ENCODE data around the gene IFI27L1. TPM values are rescaled to one million over a fixed set of nuclear protein-coding genes. Genes with fewer than 3 reads are reported as not detected.
A peak's percentile ranks its signal among the peaks of the same experiment; 100 is the strongest.

The IFI27L1 gene
- total RNA-seq, 5 donors from 2014 or later (not counting 1 experiment from before 2014, with no cell fraction given), result 7.1 to 10.4 (median 10.0) TPM

DNA sequence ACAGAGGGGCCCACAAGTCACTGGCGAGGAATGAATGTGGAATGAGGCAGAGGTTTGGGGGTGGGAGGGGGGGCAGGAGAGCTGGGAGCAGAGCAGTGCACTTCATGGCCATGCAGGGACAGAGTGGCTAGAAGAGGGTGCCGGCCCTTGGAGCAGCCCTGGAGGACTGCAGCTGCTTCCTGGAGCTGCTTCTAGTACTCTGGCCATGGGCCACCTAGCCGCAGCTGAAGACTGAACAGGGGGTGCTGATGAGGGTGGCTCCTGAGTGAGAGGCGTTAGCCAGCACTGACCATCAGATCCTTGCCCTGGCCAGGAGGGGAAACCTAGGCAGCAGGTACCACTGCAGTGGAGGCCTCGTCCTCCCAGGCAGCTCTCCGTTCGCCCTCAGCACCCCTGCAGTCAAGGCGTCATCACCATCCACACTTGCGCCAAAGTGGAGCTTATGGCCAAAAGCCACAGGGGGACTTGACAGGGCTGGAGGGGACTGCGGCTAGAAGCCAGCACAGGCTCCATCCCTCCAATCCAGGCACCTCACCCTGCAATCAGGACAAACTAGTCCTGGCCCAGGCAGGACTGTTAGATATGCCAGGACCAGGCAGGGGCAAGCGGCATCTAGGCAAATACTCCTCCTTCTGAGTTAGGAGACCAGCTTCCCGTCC, 38.5 kb upstream of the IFI27L1 start:
- no peak overlapping the region for H3K27ac ChIP-seq (ENCODE audit: low read length)
- no peak overlapping the region for H3K4me3 ChIP-seq (ENCODE audit: control insufficient read depth in 1 of 2, extremely low read depth in 1 of 2, low read length in 1 of 2)
- no peaks in the 10 kb centered on the region for H3K9me3 Mint-ChIP-seq
- peaks cover 9 to 21% of the 10 kb centered on the region in 2 donors for H3K36me3 ChIP-seq (ENCODE audit: control insufficient read depth in 2 of 2, extremely low read depth in 1 of 2, insufficient read depth in 1 of 2, low read length in 1 of 2)
- no peaks in the 10 kb centered on the region for H3K4me1 ChIP-seq (ENCODE audit: control insufficient read depth in 1 of 2, extremely low read depth in 1 of 2, insufficient read depth in 2 of 2, low read length in 2 of 2)
- H3K4me1 Mint-ChIP-seq, result peaks cover 0 to 6% (median 0%) of the 10 kb centered on the region in 3 donors
- H3K36me3 Mint-ChIP-seq, result peaks cover 13% of the 10 kb centered on the region
- ChIA-PET POLR2A (interaction anchor here in 1 of 2 donors (1.3 kb wide), 1 partner anchor 36 kb away, joined by 3 read pairs; no protein-coding TSS in a partner anchor), CTCF (interaction anchor here in 1 of 2 donors (0.5 kb wide), 1 partner anchor 42 kb away, joined by 3 read pairs; no protein-coding TSS in a partner anchor)
- peak in 1 of 4 experiments; percentile 2 for ATAC-seq (replicated peaks in 1 of 4)
- H3K9me3 ChIP-seq, result no peaks in the 10 kb centered on the region
- WGBS (ENCODE audit: insufficient coverage), result 90% methylated on average over 10 of the region's 12 CpGs
- no peaks in the 10 kb centered on the region for H3K27me3 Mint-ChIP-seq
- no peak for DNase-seq
- H3K4me3 Mint-ChIP-seq, result no peak overlapping the region
- no peaks in the 10 kb centered on the region for H3K27me3 ChIP-seq (replicated peaks in 1 of 2; ENCODE audit: control insufficient read depth in 2 of 2, extremely low read depth in 1 of 2, insufficient read depth in 2 of 2, low read length in 1 of 2)
- H3K27ac Mint-ChIP-seq, result no peak overlapping the region

DNA sequence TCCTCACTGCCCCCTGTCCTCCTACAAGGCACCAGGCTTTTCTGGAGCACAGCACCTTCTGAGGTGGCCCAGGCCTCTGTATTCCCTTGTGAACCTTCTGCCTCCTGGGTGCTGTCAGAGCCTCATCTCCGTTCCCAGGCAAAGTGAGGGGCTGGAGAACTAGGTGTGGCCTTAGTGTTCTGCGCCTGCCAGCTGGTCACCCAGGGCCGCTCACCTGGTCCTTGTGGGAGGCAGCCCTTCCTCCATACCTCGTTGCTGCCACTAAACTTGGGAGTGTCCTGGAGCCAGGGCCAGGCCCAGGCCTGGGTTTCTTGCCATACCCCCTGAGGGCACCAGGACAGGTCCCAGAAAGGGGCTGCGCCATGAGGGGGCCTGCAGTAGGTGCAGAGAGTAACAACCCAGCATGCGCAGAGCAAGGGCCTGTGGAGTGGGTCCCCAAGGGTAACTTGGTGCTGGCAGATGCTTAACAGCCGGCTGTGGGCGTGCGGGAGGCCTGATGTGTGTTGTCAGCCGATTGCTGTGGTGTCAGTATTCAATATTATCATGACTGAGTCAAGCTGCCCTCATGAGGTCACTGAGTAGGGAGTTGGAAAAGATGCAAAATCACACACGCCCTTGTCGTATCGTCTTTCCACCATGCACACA, 37.9 kb upstream of the IFI27L1 start:
- ATAC-seq (replicated peaks in 1 of 4) (peak in 1 of 4 experiments; percentile 7), DNase-seq (no peak)
- WGBS (ENCODE audit: insufficient coverage), result 83% methylated on average over 4 of the region's 13 CpGs
- CTCF ChIA-PET, result no interaction called here
- no peak overlapping the region for H3K27ac Mint-ChIP-seq
- no peaks in the 10 kb centered on the region for H3K9me3 Mint-ChIP-seq
- no peaks in the 10 kb centered on the region for H3K4me1 ChIP-seq (ENCODE audit: control insufficient read depth in 1 of 2, extremely low read depth in 1 of 2, insufficient read depth in 2 of 2, low read length in 2 of 2)
- no peaks in the 10 kb centered on the region for H3K9me3 ChIP-seq
- POLR2A ChIA-PET, result interaction anchor here in 1 of 2 donors (1.3 kb wide), 1 partner anchor 36 kb away, joined by 3 read pairs; no protein-coding TSS in a partner anchor
- H3K27ac ChIP-seq (ENCODE audit: low read length), result no peak overlapping the region
- H3K36me3 Mint-ChIP-seq, result peaks cover 18% of the 10 kb centered on the region
- H3K36me3 ChIP-seq (ENCODE audit: control insufficient read depth in 2 of 2, extremely low read depth in 1 of 2, insufficient read depth in 1 of 2, low read length in 1 of 2), result peaks cover 9 to 27% of the 10 kb centered on the region in 2 donors
- H3K27me3 ChIP-seq (replicated peaks in 1 of 2; ENCODE audit: control insufficient read depth in 2 of 2, extremely low read depth in 1 of 2, insufficient read depth in 2 of 2, low read length in 1 of 2), result no peaks in the 10 kb centered on the region
- no peak overlapping the region for H3K4me3 ChIP-seq (ENCODE audit: control insufficient read depth in 1 of 2, extremely low read depth in 1 of 2, low read length in 1 of 2)
- no peaks in the 10 kb centered on the region for H3K27me3 Mint-ChIP-seq
- peaks cover 0 to 6% (median 0%) of the 10 kb centered on the region in 3 donors for H3K4me1 Mint-ChIP-seq
- no peak overlapping the region for H3K4me3 Mint-ChIP-seq

DNA sequence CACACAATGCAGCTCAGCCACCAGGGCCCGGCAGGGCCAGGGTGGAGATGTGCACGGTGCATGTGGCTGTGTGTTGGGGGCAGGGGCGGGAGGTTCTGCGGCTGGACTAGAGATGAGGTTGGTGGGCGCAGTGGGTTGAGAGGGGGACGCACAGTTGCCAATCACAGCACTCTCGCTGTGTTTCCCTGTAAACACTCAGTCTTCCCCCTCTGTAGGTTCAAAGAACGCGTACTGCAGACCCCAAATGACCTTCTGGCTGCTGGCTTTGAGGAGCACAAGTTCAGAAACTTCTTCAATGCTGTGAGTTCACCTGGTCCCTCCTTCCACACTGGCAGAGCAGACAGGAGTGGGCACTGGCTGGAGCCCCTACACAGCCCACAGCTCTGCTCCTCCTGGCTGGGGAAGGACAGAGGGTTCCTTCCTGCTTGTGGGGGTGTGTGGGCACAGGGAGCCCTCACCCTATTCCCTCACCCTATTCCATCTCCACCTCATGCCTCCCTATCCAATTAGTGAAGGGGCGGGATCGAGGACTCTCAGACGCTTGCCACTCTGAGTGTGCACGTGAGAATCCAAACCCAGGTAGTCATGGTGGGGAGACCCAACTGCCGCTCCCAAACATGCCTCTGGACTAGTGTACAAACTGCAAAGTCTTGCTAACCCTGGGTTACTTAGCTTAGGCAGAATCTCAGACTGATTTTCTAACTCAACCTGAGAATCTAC, 37.2 kb upstream of the IFI27L1 start:
- no peaks in the 10 kb centered on the region for H3K9me3 ChIP-seq
- CTCF ChIA-PET, result no interaction called here
- no peaks in the 10 kb centered on the region for H3K9me3 Mint-ChIP-seq
- no peaks in the 10 kb centered on the region for H3K27me3 Mint-ChIP-seq
- no peak overlapping the region for H3K4me3 ChIP-seq (ENCODE audit: control insufficient read depth in 1 of 2, extremely low read depth in 1 of 2, low read length in 1 of 2)
- H3K27ac ChIP-seq (ENCODE audit: low read length), result no peak overlapping the region
- no peak overlapping the region for H3K4me3 Mint-ChIP-seq
- H3K27ac Mint-ChIP-seq, result peak overlapping the region in 1 of 2 donors; percentile 34
- POLR2A ChIA-PET, result no interaction called here
- peak in 2 of 4 experiments; percentile 6 to 10 for ATAC-seq (replicated peaks in 1 of 4)
- peaks cover 9 to 34% of the 10 kb centered on the region in 2 donors for H3K36me3 ChIP-seq (ENCODE audit: control insufficient read depth in 2 of 2, extremely low read depth in 1 of 2, insufficient read depth in 1 of 2, low read length in 1 of 2)
- peaks cover 0 to 6% (median 0%) of the 10 kb centered on the region in 3 donors for H3K4me1 Mint-ChIP-seq
- no peak for DNase-seq
- H3K27me3 ChIP-seq (replicated peaks in 1 of 2; ENCODE audit: control insufficient read depth in 2 of 2, extremely low read depth in 1 of 2, insufficient read depth in 2 of 2, low read length in 1 of 2), result no peaks in the 10 kb centered on the region
- H3K36me3 Mint-ChIP-seq, result peaks cover 21% of the 10 kb centered on the region
- 97% methylated on average over 5 of the region's 14 CpGs for WGBS (ENCODE audit: insufficient coverage)
- no peaks in the 10 kb centered on the region for H3K4me1 ChIP-seq (ENCODE audit: control insufficient read depth in 1 of 2, extremely low read depth in 1 of 2, insufficient read depth in 2 of 2, low read length in 2 of 2)

DNA sequence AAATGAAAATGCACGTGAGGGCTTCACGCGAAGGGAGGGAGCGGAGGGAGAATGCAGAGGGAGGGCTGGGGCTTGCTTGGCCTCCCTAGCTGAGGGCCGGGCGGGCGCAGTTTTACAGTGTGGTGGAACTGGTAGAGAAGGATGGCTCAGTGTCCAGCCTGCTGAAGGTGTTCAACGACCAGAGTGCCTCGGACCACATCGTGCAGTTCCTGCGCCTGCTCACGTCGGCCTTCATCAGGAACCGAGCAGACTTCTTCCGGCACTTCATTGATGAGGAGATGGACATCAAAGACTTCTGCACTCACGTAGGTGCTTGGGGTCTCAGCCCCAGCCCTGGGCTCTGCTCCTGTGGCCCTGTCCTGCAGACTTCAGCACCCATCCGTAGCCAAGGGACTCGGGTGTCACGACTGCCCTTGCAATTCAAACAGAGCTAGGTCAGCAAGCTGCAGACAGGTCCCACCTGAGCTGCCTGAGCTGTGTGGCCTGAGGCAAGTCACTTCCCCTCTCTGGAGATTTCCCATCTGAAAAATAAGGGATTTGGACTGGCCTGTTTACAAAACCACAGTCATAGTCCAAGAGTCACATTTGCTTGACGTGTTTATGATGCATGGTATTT, 36.5 kb upstream of the IFI27L1 start:
- POLR2A ChIA-PET, result no interaction called here
- Histone ChIP-seq H3K27me3 (replicated peaks in 1 of 2; ENCODE audit: control insufficient read depth in 2 of 2, extremely low read depth in 1 of 2, insufficient read depth in 2 of 2, low read length in 1 of 2) (no peaks in the 10 kb centered on the region), H3K27ac (ENCODE audit: low read length) (no peak overlapping the region), H3K4me3 (ENCODE audit: control insufficient read depth in 1 of 2, extremely low read depth in 1 of 2, low read length in 1 of 2) (no peak overlapping the region), H3K4me1 (ENCODE audit: control insufficient read depth in 1 of 2, extremely low read depth in 1 of 2, insufficient read depth in 2 of 2, low read length in 2 of 2) (no peaks in the 10 kb centered on the region), H3K36me3 (ENCODE audit: control insufficient read depth in 2 of 2, extremely low read depth in 1 of 2, insufficient read depth in 1 of 2, low read length in 1 of 2) (peaks cover 9 to 41% of the 10 kb centered on the region in 2 donors), H3K9me3 (no peaks in the 10 kb centered on the region)
- 92% methylated on average over 20 of the region's 20 CpGs for WGBS (ENCODE audit: insufficient coverage)
- Mint-ChIP-seq H3K36me3 (peaks cover 21% of the 10 kb centered on the region), H3K4me3 (no peak overlapping the region), H3K9me3 (no peaks in the 10 kb centered on the region), H3K27ac (no peak overlapping the region), H3K4me1 (peaks cover 0 to 6% (median 0%) of the 10 kb centered on the region in 3 donors), H3K27me3 (no peaks in the 10 kb centered on the region)
- peak in 1 of 35 experiments; percentile 23 for DNase-seq
- CTCF ChIA-PET, result interaction anchor here in 1 of 2 donors (0.6 kb wide), 1 partner anchor 25 kb away, joined by 3 read pairs; no protein-coding TSS in a partner anchor
- no peak for ATAC-seq (replicated peaks in 1 of 4)

DNA sequence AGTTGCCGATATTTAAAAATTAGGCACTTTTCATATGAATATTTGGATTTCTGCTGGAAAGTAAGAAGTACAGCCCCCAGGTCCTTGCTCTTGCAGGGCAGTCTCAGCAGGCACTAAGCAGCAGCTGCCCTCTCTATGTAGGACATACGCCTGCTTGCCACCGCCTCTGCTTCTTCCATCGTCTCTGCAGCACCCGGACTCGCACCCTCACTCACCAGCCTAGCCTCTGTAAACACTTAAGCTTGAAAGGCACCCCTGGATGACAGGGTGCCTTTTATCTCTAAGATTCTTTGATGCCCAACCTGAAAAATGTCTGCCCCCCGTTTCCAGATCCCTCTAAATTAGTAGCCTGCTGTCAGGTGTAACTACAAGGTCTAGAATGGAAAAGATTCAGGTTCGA, 36.0 kb upstream of the IFI27L1 start:
- no peaks in the 10 kb centered on the region for H3K4me1 ChIP-seq (ENCODE audit: control insufficient read depth in 1 of 2, extremely low read depth in 1 of 2, insufficient read depth in 2 of 2, low read length in 2 of 2)
- Mint-ChIP-seq H3K27ac (peak overlapping the region in 1 of 2 donors; percentile 37), H3K36me3 (peaks cover 24% of the 10 kb centered on the region), H3K4me1 (peaks cover 0 to 6% (median 0%) of the 10 kb centered on the region in 3 donors), H3K9me3 (no peaks in the 10 kb centered on the region), H3K27me3 (no peaks in the 10 kb centered on the region), H3K4me3 (no peak overlapping the region)
- ChIA-PET POLR2A (no interaction called here), CTCF (interaction anchor here (0.5 to 0.6 kb wide), 2 partner anchors 25 to 104 kb away, joined by 3 to 5 read pairs; no protein-coding TSS in a partner anchor)
- WGBS (ENCODE audit: insufficient coverage), result 93% methylated on average over 4 of the region's 8 CpGs
- no peaks in the 10 kb centered on the region for H3K27me3 ChIP-seq (replicated peaks in 1 of 2; ENCODE audit: control insufficient read depth in 2 of 2, extremely low read depth in 1 of 2, insufficient read depth in 2 of 2, low read length in 1 of 2)
- H3K9me3 ChIP-seq, result no peaks in the 10 kb centered on the region
- DNase-seq (peak in 1 of 35 experiments; percentile 23), ATAC-seq (replicated peaks in 1 of 4) (no peak)
- peaks cover 13 to 46% of the 10 kb centered on the region in 2 donors for H3K36me3 ChIP-seq (ENCODE audit: control insufficient read depth in 2 of 2, extremely low read depth in 1 of 2, insufficient read depth in 1 of 2, low read length in 1 of 2)
- H3K4me3 ChIP-seq (ENCODE audit: control insufficient read depth in 1 of 2, extremely low read depth in 1 of 2, low read length in 1 of 2), result no peak overlapping the region
- no peak overlapping the region for H3K27ac ChIP-seq (ENCODE audit: low read length)
